HG03439 (cell line): ENCODE results near the gene SLC25A42.

Source experiments
- ATAC-seq: cut with Tn5 transposase; IDR thresholded peaks from one replicate; pipeline ENCODE4 v1.9.1; 2021; ENCODE audit warnings: mild to moderate bottlenecking, moderate library complexity; ENCODE audit not compliant: unreplicated experiment

Gene SLC25A42

DNA sequence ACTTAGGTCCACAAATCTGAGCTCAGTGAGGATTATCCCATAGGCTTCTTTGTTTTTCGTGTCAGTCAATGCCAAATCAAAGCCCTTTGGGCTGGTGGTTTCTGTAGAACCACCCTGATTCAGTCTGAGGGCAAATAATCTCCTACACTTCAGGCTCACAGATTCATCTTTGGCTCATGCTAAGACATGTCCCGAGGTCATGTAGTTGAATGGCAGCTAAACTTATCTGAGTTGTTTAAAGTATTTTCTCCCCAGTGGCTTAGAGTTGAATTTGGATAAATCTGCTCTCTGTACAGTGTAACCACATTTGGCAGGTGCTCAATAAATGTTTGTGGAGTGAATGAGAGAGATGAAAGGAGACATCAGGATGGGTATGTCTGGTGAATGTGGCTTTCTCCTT lies 13.1 kb upstream of the SLC25A42 start:
- no peak for ATAC-seq

DNA sequence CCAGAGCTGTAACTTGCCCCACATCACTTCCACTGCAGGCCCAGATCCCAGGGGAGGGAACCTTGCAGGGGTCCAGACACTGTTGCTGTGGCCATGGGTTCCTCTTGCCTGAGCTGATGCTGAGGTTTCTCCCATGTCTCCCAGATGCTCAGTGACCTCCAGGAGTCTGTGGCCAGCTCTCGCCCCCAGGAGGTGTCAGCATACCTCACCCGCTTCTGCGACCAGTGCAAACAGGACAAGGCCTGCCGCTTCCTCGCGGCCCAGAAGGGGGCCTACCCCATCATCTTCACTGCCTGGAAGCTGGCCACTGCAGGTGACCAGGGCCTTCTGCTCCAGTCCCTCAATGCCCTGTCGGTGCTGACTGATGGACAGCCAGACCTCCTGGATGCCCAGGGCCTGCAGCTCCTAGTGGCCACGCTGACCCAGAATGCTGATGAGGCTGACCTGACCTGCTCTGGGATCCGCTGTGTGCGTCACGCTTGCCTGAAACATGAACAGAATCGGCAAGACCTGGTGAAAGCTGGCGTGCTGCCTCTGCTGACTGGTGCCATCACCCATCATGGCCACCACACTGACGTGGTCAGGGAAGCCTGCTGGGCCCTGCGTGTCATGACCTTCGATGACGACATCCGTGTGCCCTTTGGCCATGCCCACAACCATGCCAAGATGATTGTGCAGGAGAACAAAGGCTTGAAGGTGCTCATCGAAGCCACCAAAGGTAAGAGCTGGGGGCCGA lies 12.1 kb upstream of the SLC25A42 start:
- no peak for ATAC-seq

DNA sequence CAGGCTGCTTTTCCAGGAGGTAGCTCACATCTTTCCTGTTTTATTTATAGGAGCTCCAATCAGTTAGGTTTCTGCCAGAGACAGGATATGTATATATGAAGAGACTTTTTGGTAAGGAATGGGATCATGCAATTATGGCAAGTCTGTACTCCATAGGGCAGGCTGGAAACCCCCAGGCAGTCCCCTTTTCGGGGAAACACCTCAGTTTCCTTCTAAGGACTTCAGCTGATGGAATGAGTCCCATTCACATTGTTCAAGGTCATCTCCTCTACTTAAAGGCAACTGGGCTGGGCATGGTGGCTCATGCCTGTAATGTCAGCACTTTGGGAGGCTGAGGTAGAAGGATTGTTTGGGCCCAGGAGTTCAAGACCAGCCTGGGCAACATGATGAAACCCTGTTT lies 10.9 kb upstream of the SLC25A42 start:
- no peak for ATAC-seq

DNA sequence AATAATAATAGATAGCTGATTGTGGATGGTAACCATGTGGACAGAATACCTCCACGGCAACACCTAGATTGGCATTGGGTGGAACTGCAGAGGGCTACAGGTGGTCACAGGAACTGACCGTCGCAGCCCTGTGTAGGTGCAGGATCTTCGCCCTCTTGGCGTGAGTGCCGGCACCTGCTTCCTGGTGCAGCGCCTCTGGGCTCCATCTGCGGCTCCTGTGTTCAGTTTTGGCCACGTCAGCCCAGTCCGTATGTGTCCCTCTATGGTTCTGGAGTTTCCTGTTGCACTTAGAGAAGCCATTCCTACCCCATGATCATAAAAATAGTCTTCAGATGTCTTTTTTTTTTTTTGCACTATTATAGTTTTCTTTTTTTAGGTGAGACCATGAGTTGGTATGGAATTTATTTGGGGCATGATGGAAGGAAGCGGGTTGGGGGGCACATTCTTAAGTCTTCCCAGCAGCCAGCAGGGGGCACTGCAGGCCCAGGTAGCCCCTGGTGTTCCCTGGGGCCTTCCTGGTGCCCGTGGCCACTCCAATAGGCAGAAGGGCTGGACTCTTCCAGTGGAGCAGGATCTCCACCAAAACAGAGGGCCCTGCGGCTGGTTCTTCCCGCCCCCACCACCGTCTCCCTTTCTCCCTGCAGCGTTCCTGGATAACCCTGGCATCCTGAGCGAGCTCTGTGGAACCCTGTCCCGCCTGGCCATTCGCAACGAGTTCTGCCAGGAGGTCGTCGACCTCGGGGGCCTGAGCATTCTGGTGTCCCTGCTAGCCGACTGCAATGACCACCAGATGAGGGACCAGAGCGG lies 10.1 kb upstream of the SLC25A42 start:
- no peak for ATAC-seq

DNA sequence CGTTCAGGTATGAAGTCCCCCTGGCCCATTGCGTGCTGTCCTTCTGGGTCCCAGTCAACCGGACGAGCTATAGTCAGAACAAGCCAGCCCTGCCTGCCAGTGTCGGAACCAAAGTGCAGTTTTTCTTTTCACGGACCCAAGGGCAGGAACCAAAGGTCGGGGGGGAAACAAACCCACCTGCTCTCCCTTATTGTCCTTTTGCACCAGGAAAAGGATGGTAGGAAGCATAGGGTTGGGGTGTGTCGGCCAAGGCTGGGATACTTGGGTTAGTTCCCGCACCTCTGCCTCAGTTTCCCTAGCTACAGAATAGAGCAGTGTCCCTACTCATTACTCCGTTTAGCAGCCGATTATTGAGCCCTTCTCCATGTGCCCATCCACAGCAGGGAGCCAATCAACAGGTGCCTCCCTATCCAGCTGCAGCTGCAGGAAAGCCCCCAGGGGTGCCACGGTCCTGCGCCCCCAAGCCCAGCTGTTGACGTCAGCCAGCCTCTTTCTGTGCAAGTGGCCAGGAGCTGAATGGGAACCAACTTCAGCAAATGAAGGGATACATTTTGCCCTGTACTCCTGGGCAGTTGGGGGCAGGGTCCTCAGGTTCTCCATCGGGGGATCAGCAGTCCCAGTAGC lies 9.4 kb upstream of the SLC25A42 start:
- no peak for ATAC-seq

DNA sequence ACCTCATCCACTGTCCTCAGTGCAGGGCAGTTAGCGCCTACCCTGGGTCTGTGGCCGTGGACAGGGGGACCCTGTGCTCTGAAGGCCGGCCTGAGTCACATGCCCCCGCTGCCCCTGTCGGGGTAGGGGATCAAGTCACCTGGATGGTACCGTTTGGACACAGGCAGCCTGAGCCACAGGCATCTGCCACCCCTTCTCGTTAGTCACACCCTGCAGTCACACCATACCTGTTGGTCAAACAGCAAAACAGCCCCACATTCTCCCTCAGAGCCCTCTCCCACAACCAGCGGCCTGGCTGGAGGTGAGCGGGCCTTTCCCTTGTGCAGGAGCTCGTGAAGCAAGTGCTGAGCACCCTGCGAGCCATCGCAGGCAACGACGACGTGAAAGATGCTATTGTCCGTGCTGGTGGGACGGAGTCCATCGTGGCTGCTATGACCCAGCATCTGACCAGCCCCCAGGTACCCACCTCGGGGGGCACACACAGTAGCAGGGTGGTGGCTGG lies 8.8 kb upstream of the SLC25A42 start:
- no peak for ATAC-seq

DNA sequence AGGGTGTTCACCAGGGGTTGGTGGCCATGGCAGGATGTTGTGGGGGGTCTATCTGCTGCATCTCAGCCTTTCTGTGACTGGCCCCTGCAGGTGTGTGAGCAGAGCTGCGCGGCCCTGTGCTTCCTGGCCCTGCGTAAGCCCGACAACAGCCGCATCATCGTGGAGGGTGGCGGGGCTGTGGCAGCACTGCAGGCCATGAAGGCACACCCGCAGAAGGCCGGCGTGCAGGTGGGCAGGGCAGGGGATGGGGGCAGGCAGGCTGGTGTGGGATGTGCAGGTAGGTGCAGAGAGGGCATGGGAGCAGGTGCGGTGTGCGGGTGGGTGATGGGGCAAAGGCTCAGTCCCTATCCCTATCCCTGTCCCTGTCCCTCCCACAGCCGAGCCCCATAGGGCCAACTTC lies 8.1 kb upstream of the SLC25A42 start:
- no peak for ATAC-seq

DNA sequence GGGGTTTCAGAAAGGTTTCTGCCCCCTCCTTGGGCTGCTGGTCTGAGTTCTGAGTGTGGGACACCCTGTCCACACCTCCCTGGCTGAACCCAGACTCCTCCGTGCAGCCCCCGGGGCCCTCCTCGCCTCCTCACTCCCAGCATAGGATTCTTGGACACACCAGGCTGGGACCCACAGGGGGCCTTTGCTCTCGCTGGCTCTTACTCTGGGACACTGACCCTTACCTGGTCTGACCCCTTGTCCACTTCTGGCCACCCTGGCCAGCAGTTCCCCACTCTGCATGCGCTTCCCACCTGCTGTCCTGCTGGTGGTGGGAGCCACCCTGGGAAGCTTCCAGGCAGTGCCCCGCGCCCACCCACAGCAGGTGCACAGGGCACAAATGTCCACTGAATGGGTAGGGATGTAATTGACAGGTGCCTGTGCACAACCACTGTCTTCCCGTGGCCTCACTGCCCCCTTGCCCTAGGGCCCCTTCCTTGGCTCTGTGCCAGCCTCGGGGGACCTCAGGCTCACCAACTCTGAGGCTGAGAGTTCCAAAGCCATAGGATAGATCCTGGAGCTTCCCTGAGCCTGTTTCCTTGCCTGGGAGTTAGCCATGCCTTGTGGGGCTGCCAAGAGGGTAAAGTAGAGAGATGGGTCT lies 7.0 kb upstream of the SLC25A42 start:
- no peak for ATAC-seq

DNA sequence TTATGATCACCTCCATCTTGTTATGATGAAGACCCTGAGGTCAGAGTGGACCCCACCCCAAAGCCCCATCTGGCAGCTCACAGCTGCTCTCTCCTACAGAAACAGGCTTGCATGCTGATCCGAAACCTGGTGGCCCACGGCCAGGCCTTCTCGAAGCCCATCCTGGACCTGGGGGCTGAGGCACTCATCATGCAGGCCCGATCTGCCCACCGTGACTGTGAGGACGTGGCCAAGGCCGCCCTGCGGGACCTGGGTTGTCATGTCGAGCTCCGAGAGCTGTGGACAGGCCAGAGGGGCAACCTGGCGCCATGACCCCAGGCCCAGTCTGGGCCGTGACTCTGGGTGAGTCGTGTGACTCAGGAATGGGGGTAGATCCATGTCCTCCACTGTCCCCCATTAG lies 6.5 kb upstream of the SLC25A42 start:
- no peak for ATAC-seq

DNA sequence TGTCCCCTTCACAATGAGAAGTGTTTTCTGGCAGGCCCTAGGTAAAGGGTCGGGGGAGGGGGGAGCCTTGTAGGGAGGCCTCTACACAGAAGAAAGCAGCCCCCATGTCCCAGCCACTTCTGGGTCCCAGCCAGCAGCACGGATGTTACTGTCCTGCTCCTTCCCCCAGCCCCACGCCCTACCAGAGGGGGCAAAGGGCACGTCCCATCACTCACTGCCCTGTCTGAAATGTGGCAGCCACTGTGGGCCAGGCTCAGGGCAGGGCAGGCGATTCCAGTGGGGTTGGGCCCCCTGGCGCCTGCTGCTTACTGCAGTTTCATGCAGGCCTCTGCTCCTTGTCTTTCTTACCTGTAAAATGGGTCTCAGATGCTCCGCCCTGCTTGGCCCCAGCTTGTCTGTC lies 6.1 kb upstream of the SLC25A42 start:
- no peak for ATAC-seq

DNA sequence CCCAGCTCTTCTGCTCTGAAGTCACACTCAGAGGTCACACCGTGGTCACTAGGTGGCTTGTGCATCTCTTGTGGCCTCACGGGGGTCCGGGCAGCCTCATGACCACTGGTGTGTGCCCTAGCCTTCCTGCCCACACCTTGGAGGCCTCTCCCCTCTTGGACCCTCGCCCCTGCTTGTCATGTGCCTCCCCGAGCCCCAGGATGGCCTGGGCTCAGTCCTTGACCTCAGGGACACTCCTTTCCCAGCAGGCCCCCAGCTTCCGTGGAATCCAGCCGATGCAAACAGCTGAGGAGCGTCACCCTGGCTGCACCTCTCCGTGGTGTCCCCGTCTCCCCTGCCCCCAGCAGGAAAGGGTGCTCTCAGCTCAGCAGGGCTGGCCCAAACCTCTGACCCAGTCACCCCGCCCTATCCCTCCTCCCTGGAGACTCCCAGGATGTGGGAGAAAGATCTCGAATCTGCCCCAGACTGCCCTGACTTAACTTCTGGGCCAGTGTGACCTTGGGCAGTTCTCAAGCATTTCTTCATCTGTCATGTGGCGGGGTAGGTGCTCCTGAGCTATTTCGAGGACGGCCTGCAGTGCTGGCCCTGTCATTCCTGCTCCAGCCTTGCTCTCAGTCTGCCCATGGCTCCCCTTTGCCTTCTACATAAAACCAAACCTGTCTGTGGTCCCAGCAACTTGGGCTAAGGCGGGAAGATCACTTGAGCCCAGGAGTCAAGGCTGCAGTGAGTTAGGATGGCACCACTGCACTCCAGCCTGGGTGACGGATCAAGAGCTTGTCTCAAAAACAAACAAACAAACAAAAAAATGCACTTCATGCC lies 4.6 kb upstream of the SLC25A42 start:
- no peak for ATAC-seq

DNA sequence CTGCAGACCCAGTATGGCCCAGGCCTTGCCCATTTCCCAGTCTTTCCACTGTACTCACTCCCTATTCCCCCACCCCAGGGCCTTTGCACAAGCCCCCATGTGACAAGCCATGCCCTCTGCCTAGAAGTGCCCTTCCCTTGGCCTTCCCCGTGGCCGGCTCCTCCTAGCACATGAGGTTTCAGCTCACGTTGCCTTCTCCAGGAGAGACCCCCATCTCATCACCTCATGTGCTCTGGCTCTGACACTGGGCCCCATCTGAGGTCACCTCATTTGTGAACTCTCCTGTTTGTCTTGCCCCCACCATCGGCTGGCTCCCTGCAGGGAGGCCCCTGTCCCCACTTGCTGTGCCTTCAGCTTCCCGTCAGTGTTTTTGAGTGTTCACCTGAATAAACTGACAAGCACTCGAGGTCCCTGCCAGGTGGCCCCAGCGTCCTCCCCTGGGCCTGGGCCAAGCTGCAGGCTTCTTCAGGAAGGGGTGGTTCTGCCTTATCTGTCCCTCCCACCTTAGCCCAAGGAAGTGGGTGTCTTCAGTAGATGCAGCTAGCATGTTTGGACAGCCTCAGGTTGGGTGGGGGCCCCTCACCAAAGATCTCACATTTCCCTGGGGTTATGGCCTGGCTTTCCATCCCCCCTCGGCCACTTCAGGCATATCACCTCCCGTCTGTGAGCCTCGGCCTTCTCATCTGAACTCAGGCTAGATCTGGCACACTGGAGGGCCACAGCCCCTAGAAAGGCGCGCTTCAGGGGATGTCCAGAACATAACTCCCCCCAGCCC lies 3.8 kb upstream of the SLC25A42 start:
- no peak for ATAC-seq

DNA sequence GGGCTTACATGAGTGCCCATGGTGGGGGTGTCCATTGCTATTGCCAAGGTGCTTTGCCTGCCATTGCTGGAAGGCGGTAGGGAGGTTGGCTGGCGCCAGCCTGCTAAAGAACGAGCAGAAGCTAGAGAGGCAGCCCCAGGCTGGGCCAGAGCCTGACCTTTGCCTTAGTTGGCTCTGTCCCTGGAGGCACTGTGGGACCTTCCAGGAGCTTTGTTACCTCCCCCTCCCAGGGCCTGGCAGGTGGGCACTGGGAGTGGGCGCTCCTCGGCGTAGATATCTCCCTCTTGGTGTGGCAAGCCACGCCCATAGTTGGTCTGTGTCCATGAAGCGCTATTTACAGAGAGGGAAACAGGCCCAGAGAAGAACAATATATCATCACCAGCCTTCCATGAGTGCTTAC lies 2.3 kb upstream of the SLC25A42 start:
- ATAC-seq: no peak

DNA sequence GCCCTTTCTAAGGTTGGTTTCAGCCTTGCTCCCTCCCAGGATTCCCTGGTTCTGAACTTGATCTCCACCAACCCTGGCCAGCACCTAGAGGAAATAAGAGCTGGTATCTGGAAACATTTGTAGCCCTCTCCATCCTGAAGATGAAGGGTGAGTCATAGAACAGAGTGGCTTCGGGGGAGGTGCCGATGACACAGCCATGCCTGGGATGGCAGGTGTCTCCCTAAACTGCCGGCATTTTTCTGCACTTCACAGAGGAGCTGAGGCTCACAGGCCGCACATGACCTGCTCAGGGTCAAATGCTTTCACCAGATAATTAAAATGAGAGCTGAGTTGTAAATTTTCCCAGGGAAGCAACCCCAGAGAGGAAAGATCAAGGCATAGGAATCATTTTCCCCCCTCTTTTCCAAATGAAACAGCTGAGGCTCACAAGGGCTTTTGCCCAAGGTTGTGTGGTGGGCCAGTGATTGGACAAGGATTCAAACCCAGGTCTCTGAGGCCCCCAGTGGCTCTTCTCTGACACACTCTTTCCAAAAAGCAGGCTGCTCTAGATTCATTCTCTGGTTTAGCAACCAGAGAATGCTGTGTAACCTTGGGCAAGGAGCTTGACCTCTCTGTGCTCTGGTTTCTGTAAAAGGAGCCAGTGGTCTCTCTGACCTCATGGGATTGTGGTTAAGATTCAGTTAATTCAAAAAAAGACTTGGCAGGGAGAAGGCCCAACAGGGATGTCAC lies 1.2 kb upstream of the SLC25A42 start:
- ATAC-seq: no peak

DNA sequence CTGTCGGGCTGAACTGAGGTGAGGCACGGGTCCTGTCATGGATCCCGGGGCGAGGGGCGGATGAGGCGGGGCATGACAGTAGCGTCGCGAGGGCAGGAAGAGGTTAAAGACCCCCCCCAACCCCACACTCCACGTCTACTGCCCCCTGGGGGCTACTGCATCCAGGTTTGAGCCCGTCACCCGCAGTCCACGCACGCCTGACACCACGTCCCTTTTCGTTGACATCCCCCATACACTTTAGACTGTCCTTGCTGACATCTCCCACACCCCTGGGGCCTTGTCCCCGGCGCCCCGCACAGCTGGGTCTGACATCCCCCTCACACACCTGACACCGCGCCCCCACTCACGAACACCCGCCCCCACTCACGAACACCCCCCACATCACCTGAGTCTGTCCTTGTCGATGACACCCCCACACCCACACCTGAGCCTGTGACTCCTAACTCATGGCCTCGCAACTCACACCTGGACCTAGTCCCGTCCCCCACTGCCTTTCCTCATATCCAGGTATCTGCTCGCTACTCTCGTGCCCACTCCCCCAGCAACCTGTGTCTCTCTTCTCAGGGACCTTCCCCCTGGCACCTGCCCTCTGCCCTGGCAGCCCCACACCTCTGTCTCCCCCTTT lies 416 bp downstream of the SLC25A42 start:
- ATAC-seq: peak; percentile 11

DNA sequence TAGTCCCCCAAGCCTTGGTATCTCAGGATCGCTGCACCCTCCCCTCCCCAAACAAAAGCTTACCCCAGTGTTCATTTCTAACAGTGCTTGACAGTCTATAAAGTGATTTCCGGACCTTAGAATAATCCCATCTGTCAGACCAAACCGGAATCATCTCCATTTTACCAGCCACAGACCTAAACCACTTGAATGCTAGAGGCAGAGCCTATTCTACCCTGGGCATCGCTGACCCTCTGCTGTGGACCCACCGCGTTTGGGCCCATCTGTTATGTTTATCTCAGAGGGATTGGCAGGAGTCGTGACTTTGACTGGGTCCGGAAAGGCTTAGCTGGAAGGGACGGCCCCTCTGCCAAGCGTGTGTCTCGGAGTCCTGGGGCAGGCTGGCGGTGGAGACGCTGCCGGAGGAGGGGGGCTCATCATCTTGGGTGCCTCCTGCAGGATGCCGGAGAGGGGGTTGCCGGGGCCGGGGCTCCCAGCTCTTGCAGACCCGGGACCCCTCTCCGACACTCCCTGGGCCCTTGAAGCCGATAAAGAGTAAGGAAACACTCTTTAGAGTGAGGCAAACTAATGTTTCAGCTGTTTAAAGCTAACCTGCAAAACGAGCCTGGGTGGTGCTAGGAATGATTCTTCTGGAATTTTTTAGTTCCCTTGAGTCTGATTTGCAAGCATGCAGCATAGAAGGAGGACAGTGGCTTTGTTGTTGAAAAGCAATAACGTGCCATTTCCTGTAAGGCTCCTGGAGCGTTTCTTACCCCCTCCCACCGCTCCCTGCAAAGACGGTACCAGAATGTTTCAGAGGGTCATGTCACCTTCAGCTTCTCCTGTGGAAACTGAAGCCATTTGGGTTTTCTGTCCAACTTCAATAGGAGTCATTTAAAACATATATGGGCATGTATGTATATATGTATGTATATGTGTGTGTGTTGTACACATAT lies 1.3 kb downstream of the SLC25A42 start:
- no peak for ATAC-seq

DNA sequence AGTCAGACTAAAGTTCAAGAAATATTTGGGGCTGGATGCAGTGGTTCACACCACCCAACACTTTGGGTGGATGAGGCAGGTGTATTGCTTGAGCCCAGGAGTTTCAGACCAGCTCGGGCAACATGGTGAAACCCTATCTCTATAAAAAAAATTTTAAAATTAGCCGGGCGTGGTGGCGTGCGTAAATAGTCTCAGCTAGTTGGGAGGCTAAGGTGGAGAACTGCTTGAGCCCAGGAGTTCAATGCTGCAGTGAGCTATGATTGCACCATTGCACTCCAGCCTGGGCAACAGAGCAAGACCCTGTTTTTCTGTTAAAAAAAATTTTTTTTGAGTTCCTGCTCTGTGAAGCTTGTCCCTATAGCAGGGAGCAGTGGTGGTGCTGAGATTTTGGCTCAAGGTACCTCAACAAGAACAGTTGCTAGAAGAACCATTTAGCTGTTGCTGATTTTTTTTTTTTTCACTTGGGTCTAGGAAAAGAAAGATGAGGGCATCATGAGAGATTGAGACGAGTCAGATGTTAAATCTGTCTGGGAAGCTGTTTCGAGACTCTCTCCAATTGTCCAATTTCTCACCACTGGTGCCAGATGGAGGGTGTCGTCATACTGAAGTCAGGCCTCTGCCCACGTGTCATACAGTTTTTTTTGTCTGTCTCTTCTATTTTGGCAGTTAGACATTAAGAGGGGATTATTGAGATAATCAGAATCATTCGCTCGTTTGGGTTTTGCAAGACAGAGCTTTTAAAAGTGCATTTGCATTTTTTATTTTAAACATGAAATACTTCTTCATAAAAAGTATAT lies 3.7 kb downstream of the SLC25A42 start:
- ATAC-seq: no peak
